HG03095 (cell line): ENCODE data around the gene CCDC127.
"Not testable (repeated sequence)": the region's sequence is repeated elsewhere in the genome, so short reads cannot be mapped to it uniquely, and the experiment has no call there.

Experiments
- ATAC-seq: cut with Tn5 transposase; IDR thresholded peaks from one replicate; pipeline ENCODE4 v1.9.1; 2021; ENCODE audit warnings: moderate library complexity; ENCODE audit not compliant: unreplicated experiment

The CCDC127 gene

DNA sequence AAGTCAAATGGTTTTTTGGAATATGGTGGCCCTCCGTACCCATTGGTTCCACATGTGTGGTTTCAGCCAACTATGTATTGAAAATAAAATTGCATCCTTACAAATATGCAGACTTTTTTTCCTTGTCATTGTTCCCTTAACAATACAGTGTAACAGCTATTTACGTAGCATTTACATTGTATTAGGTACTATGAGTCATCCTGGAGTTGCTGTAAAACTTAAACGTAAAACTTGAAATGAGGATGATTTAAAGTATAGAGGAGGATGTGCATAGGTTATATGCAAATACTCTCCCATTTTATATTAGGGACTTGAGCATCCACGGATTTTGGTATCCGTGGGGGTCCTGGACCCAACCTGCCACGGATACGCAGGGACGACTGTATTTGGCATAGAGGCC is 16.5 kb upstream of the CCDC127 start:
- ATAC-seq: no peak

DNA sequence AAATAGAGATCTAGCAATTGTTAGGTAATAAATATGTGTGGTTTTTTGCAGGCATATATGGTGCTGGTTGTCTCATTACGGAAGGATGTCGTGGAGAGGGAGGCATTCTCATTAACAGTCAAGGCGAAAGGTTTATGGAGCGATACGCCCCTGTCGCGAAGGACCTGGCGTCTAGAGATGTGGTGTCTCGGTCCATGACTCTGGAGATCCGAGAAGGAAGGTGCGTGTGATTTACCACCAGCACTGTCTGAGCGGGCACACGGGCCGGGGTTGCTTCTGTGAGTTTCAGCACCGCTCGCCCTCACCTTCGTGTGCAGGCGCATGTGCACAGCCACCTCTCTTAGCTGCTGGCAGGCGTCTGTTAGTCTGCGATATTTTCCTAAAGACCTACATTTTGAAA is 15.5 kb upstream of the CCDC127 start:
- ATAC-seq: not testable (repeated sequence)

DNA sequence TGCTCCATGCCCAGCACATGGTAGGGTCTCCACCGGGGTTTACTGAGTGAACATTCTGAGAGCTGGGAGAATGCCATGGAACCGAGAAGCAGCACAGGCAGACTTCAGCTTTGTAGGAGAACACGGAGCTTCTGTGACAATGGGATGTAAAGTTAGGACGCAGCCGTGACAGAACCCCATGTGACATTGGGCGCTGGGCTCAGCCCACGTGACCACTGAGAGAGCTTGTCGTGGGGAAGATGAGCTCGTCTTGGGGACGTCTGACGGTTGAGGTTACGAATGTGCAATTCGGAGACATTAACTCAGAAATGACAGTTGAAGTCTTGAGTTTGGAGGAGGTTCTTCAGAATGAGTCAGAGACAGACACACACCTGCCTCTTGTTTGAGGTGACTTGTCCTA is 13.7 kb upstream of the CCDC127 start:
- ATAC-seq: no peak

DNA sequence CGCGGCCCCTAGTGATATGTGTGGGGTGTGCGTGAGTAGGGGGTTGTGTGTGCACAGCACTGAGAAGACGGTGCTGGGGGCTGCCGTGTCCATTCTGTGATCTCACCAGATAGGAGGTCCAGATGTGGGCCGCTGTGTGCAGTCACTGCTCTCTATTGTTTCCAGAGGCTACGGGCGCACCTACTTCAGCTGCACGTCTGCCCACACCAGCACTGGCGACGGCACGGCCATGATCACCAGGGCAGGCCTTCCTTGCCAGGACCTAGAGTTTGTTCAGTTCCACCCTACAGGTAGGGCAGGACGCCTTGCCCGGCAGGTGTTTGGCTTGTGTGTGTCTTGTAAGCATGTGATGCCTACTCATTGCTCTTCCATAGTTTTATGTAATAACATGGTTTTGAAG is 12.8 kb upstream of the CCDC127 start:
- ATAC-seq: no peak

DNA sequence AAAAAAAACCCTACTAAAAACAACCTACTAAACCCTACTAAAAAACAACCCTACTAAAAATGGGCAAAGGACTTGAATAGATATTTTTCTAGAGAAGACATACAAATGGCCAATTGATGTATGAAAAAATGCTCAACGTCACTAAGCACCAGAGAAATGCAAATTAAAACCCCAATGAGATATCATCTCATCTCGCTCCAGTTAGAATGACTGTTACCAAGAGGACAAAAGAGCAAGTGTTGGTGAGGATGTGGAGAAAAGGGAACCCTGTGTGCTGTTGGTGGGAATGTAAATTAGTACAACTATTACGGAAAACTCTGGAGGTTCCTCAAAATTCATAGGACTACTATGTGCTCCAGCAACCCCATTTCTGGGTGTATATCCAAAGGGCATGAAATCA is 10.9 kb upstream of the CCDC127 start:
- no peak for ATAC-seq

DNA sequence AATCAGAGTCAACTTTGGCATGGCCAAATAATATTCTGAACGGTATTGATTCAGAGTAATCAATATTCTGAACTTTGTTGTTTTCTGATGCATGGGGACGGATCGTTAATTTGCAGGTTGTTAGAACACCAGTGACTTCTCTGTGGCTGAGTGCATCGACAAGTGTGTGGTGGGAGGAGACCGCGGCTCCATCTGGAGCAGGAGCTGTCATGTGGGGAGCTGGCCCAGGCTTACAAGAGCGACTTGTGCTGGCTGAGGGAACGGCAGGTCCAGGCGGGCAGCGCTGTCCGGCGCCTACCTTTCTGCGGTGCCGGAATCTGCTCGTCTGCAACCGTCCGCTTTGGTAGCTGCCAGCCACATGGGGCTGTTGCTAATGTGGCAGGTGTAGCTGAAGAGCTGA is 9.4 kb upstream of the CCDC127 start:
- not testable (repeated sequence) for ATAC-seq

DNA sequence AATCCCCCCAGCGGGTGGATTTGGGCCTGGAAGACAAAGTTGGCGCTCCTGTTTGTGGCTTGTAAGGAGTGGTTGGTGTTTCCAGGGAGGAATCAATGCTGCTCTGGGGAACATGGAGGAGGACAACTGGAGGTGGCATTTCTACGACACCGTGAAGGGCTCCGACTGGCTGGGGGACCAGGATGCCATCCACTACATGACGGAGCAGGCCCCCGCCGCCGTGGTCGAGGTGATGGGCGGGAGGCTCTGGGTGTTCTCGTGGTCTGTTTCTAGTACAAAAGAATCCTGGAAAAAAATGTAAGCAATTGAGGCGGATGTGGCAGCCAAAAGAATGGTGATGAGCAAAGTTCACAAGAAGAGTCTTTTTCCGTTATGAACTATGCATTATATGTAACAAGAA is 7.4 kb upstream of the CCDC127 start:
- no peak for ATAC-seq

DNA sequence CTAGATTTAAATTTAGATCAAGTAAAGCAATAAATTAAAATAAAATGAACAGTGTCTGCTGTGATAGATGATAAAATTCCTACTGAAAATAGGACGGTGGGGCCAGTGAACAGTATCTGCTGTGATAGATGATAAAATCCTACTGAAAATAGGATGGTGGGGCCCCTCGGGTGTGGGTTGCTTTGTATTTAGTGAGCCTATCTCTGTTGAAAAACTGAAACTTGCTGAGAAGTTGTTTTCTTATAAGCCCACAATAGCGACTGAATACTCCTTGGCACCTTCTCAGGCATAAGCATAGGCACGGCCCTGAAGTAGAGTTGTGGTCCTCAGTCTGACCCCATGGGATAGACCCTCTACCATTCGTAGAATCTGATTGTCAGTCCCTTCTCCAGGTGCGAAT is 5.8 kb upstream of the CCDC127 start:
- ATAC-seq: no peak

DNA sequence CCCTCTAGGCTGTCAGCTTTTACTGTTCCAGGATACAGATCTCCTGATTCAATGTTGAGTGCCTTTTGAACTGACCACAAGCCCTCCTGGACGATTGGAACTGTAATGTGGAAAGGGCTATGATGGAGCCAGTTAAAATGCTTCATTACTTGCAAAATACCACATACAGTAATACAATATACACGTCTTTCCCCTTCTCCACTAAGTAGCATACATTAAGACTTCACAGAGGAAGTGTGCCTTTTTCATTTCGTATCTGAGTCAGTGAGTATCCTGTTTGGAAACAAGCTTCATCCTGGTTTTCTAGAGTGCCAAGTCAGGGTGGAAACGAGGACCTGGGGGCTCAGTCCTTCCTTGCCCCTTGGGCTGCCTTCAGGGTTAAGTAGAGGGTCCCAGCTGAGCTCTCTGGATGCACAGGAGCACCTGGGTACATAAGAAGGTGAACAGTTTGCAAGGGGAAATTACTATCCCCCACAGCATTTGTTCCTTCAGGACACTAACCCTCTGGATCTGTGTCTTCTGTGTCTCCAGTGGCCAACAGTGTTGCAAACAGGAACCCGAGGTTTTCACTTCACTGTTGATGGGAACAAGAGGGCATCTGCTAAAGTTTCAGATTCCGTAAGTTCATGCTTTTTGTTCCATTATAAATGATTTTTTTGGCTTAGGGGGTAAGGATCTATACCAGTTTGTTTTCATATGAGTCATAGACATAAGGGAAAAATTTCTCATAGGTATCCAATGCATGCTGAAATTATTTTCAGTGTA is 5.2 kb upstream of the CCDC127 start:
- not testable (repeated sequence) for ATAC-seq

DNA sequence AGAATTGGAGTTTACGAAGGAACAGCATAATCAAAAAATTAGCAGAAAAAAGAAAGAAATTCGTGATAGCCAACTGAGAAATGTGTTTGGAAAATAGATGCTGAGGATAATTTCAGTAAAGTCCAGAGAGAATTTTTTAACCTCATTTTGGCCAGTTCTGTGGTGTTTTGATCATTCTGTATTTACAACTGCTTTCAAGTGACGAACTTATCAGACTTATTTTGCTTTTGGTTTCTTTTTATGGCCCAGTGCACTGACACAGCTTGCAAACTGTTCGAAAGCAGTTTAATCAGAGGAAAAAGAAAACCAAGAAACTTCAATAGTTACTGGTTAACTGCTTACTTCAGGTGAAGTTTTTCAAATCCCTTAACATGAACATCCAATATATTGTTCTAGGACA is 2.0 kb upstream of the CCDC127 start:
- no peak for ATAC-seq

DNA sequence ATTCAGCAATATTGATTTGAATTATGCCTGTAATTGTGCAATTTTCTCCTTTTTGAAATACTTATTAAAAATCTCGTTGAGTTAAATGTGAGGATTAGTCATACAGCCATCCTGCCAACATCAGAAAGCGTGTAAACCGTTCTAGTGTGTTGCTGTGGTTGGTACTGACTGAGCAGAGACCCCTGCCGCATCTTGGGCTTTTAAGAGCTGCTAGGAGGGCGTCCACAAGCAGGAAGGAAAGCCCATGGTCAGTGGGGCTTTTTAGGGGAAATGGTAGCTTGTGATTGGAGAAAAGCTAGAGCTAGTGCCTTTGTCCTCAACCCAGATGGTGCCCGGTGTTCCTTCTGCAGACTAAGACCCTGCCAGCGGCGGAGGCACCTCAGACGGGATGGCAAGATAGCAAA is 1.5 kb upstream of the CCDC127 start:
- no peak for ATAC-seq

DNA sequence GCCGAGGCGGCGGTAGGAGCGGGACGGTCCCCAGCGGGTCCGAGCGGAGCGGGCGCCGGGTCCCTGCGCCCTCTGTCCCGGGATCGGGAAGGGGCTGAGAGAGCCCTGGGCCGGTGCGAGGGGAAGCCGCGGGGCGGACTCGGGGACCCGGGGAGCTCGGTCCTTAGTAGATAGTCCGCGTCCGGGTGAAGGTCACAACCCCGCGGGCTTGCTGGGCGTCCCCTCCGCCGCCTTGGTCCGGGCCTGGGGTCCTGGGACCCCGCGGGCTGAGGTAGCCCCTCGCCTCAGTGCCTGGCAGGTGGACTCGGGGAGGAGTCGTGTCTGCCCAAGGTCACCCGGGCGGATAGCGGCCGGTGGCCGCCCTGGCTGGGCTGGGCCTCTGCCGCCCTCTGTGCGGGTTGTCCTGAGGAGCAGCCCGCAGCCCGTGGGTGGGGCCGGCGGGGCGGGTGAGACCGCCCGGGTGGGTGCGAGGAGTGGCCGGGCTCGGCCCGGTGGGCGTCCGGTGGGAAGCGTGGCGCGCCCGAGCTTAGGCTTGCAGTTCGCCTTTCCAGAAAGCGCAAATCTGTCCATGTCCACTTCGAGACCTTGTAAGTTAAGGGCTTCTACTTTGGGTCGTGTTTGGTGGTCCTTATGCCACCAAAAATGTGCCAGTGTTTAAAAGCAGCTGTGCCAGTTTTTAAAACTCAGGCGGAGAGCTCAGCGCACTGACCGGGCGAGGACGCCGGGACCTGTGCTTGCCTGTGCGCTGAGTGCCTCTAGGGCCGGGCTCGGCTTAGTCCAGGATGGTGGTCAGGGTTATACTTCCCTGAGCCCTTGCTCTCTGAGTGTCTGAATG is 721 bp upstream of the CCDC127 start:
- ATAC-seq: peak; percentile 20

DNA sequence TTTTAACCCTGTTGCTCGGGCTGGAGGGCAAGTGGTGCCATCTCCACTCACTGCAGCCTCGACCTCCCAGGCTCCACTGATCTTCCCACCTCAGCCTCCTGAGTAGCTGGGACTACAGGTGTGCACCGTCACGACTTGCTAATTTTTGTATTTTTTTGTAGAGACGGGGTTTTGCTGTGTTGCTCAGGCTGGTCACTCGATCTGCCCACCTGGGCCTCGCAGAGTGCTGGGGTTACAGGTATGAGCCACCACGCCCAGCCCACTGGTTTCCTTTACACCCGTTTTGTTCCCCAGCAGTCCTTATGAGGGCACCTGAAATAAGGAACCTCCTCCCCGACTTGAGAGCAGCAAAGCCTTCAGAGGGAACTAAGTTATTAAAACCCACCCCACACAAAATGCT is 1.9 kb downstream of the CCDC127 start:
- ATAC-seq: not testable (repeated sequence)

DNA sequence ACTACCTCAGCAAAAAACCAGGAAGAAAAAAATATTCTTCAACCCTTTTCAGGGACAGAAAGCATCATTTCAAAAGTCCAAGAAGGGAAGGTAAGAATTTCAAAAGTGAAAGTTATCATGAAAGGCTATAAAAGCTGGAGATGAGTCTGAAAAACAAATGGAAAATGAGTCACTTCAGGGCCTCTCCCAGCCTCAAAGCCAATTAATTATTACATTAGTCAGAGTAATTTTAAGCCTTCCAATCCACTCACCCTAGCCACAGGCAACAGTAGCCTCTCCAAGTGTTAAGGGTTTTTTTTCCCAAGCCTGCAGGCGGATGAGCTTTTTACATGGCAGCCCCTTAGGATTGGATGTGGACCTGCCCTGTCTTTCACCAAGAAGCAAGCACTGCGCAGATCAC is 2.7 kb downstream of the CCDC127 start:
- ATAC-seq: not testable (repeated sequence)

DNA sequence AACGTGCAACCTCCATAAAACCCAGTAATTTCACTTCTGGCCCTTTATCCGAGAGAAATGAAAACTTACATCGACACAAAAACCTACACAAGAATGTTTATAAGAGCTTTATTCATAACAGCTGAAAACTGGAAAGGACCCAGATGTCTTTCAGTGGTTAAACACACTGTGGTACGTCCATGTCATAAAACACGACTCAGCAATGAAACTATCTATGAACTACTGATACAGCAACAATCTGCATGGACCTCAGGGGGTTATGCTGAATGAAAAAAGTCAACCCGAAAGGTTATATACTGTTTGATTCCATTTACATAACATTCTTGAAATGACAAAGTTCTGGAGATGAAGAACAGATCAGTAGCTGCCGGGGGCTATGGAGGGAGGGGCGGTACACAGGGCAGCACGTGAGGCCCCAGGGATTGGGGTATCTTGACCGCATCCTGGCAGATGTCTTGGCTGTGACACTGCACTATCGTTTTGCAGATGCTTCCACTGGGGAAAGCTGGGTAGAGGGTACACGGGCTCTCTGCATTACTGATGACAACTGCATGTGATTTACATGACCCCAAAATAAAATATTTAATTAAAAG is 4.1 kb downstream of the CCDC127 start:
- no peak for ATAC-seq

DNA sequence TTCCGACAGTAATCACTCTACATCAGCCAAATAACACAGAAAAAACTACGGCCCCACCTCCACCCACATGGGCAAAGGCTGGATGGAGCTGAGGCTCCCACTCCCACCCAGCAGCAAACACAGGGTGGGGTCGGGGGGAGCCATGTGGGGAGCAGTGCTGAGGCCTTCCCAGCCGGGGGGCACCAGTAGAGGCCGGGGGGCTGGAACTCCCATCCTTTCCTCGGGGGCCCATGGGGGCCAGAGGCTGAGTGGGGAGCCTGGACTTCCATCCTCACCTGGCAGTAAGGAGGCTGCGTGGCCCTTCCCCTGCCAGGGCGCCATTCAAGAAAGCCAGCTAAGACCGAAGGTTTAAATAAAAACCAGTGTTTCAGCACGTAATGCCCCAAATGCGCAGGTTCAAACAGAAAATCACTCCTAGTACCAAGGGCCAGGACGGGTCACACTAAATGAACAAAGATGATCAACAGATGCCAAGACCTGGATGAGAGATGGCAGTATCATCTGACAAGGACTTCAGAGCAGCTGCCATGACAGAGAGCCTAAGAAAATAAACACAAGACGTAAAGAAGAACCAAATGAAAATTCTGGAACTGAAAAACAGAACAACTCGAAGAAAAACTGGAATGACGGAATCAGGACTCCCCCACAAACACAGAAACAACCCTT is 9.4 kb downstream of the CCDC127 start:
- no peak for ATAC-seq

DNA sequence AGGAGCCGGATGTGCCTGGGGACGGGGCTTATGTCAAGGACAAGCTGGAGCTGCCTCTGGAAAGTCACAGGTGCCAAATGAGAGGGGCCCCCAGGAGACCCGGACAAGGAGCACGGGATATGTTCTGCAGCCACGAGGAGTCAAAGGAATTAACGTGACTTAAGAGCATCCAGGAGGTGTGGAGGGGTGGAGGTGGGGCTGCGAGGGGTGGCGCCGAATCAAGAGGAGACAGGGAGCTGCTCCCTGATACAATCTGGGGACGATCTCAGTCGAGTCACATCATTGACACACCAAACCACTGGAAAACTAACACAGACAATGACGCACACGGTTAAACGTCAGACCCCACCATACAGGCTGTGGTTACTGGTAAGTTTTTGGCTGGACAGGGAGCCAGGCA is 10.4 kb downstream of the CCDC127 start:
- no peak for ATAC-seq

DNA sequence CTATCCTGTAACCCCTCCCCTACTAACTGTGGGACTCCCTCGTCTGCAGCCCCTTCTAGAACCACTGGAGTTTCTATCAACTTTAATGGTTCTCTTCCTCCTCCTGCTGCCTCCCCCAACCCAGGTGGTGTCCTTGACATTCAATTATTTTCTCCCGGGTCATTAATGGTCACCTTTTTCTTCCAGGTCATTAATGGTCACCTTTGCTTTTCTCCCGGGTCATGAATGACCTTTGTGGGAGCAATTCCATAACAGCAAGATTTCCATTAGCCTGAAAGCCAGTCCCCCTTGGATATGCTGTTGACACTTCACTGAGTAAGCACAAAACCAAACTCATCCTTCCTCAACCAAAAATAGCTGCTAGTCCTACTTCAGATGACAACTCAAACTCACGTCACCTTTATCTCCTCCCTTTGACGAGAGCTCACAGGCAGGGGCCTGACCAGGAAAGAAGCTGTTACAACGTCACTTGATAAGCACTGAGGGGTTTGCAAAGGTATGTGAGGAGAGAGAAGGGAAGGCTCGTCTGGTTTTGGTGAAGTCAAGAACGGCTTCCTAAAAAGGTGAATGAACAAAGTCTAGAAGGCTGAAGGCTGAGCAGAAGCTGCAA is 10.9 kb downstream of the CCDC127 start:
- no peak for ATAC-seq

DNA sequence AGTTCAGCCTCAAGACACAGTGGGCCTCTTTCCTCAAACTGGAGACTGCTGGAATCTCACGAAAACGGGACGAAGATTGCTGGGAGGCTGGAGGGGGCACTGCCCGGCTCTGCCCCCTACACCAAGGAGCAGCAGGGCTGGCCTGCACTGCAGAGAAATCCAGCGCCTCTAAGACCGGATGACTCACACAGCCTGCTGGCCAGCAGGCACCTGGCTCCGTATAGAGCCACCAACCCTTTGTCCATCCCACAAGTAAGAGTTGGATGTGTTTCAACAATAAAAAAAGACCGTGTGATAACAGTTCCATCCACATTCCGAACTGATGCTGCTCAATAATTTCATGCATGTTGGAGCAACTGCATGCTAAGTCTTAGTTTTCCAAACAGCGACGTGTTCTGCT is 11.5 kb downstream of the CCDC127 start:
- no peak for ATAC-seq

DNA sequence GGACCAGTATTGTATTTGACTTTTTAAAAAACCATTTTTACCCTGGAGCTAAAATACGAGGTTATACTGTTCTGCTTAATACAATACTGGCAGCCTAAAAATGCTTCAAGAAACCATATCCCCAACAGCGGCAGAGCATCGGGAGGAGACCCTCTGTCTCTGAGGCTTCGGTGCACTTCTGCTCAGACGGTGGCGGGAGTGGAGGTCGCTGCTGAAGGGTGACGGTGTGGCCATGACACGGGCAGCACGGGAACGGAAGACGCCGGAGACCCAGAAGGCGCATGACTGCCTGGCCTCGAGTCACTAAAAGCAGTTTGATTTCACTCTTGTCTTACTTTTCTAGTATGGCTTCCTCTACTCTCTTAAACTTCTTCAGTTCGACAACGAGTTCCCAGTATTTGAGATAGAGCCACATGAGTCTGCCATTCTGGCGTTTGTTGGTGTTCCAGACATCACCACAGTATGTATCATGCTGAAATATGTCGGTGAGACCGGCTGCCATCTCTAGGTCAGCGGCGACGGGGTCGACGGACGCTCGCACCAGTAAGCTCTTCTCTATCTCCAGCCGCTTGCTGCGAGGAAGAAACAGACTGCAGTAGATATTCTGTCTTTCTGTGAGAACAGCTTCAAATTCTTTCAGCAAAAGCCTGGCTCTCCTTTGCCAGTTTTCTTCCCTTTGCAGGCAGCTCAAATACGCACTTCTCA is 12.8 kb downstream of the CCDC127 start:
- ATAC-seq: no peak
